Hippocampal formation (tissue), 2 donors: ENCODE results near the gene EIF4E1B.

Source experiments
- DNase-seq, 2 donors: peaks; one replicate each; lab custom pipeline; 2025; lab: John Stamatoyannopoulos, UW

The EIF4E1B gene

GRCh38 chr5:176627582-176627981, 2.9 kb upstream of the EIF4E1B start:
- DNase-seq: no peak

- DNase-seq: no peak
These were observed 1.9 kb upstream of the EIF4E1B start for GRCh38 chr5:176628406-176629228.

- no peak for DNase-seq
These were observed 1.1 kb upstream of the EIF4E1B start for GRCh38 chr5:176629317-176629852.

GRCh38 chr5:176630681-176631222, 277 bp downstream of the EIF4E1B start:
- DNase-seq: no peak

GRCh38 chr5:176631383-176632200, 1.1 kb downstream of the EIF4E1B start:
- no peak for DNase-seq

GRCh38 chr5:176632745-176633144, 2.3 kb downstream of the EIF4E1B start:
- DNase-seq: no peak

- no peak for DNase-seq
These were observed 3.1 kb downstream of the EIF4E1B start for GRCh38 chr5:176633598-176633997.

- no peak for DNase-seq
These were observed 6.0 kb downstream of the EIF4E1B start for GRCh38 chr5:176636426-176636825.

- DNase-seq: no peak
These were observed 7.1 kb downstream of the EIF4E1B start for GRCh38 chr5:176637556-176637955.

GRCh38 chr5:176638437-176638836, 8.0 kb downstream of the EIF4E1B start:
- DNase-seq: no peak

- no peak for DNase-seq
These were observed 8.7 kb downstream of the EIF4E1B start for GRCh38 chr5:176639208-176639607.

- DNase-seq: peak; percentile 42 to 56
These were observed 9.5 kb downstream of the EIF4E1B start for GRCh38 chr5:176639981-176640380.

- DNase-seq: no peak
These were observed 10.1 kb downstream of the EIF4E1B start for GRCh38 chr5:176640616-176641015.

GRCh38 chr5:176642675-176643490, 12.4 kb downstream of the EIF4E1B start:
- no peak for DNase-seq

- DNase-seq: no peak
These were observed 13.2 kb downstream of the EIF4E1B start for GRCh38 chr5:176643491-176644219.

GRCh38 chr5:176644294-176644693, 13.8 kb downstream of the EIF4E1B start:
- DNase-seq: no peak

GRCh38 chr5:176644878-176645670, 14.6 kb downstream of the EIF4E1B start:
- no peak for DNase-seq

- no peak for DNase-seq
These were observed 15.7 kb downstream of the EIF4E1B start for GRCh38 chr5:176646049-176646706.

- DNase-seq: no peak
These were observed 16.2 kb downstream of the EIF4E1B start for GRCh38 chr5:176646707-176647029.
